ENCODE data around the gene NEU4.

GRCh38 chr2:241818229-241818942, 9.4 kb downstream of the NEU4 start:
- TF ChIP-seq CTCF (conservative IDR thresholded peaks at IDR 0.05 in 1 of 2, IDR thresholded peaks at IDR 0.05 in 1 of 2; ENCODE audit: low read depth in 1 of 2, low read length in 2 of 2) (no peak), EZH2 (IDR thresholded peaks at IDR 0.05; ENCODE audit: low read length, missing control alignments) (no peak)
